Measurements from ENCODE around the gene TMEM225B. TPM values are rescaled to one million over a fixed set of nuclear protein-coding genes. Genes with fewer than 3 reads are reported as not detected.
A peak's percentile ranks its signal among the peaks of the same experiment; 100 is the strongest.

Gene TMEM225B
- total RNA-seq, 4 donors from 2014 or later: 0.23 to 0.57 TPM; not detected in 2

DNA sequence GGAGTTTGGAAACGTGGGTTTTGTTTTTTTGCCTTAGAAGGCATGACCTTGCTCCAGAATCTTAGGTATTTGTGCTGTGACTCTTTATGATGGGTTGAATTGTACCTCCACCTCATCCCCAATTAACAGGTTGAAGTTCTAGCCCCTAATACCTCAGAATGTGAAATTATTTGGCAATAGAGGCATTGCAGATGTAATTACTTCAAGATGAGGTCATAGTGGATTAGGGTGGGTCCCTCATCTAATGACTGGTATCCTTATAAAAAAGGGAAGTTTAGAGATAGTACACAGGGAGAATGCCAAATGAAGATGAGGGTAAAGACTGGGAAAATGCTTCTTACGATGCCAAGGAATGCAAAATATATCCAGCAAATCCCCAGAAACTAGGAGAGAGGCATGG, 43.1 kb upstream of the TMEM225B start:
- no peak for DNase-seq
- intact Hi-C loops (cut with DNase I): no loop called here
- Histone ChIP-seq H3K4me1 (peaks cover 18 to 43% (median 26%) of the 10 kb centered on the region in 3 donors), H3K4me3 (no peak overlapping the region), H3K9me3 (no peaks in the 10 kb centered on the region), H3K27me3 (no peaks in the 10 kb centered on the region), H3K27ac (no peak overlapping the region), H3K36me3 (peaks cover 0 to 22% (median 0%) of the 10 kb centered on the region in 3 donors)
- TF ChIP-seq, protein P1, sequence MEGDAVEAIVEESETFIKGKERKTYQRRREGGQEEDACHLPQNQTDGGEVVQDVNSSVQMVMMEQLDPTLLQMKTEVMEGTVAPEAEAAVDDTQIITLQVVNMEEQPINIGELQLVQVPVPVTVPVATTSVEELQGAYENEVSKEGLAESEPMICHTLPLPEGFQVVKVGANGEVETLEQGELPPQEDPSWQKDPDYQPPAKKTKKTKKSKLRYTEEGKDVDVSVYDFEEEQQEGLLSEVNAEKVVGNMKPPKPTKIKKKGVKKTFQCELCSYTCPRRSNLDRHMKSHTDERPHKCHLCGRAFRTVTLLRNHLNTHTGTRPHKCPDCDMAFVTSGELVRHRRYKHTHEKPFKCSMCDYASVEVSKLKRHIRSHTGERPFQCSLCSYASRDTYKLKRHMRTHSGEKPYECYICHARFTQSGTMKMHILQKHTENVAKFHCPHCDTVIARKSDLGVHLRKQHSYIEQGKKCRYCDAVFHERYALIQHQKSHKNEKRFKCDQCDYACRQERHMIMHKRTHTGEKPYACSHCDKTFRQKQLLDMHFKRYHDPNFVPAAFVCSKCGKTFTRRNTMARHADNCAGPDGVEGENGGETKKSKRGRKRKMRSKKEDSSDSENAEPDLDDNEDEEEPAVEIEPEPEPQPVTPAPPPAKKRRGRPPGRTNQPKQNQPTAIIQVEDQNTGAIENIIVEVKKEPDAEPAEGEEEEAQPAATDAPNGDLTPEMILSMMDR (IDR thresholded peaks at IDR 0.05): no peak
- no peak for TF ChIP-seq POLR2A (IDR thresholded peaks at IDR 0.05)
- 67 to 73% methylated on average over 2 of the region's 2 CpGs for WGBS, 2 donors

DNA sequence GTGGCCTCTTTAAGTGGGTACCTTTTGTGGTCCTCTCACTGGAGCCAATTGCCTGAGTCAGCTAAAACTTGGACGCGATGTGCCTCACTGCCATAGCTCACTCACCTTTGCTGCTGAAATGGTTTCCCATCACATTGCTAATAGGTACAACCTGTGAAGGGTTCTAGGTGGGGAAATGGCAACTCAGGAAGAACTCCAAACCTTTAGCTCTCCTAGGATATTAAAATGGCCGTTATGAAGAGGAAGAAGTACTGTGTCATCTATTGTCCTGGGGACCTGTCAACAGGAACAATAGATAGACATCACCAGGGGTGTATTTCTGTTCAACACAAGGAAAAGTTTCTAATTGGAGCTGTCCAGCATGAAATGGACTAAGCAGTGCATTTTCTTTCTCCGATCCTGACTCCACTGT, 40.9 kb upstream of the TMEM225B start:
- H3K27ac ChIP-seq: peak overlapping the region; percentile 96 to 99 (median 98)
- peaks cover 29 to 53% (median 38%) of the 10 kb centered on the region in 3 donors for H3K4me1 ChIP-seq
- peak overlapping the region; percentile 75 to 91 (median 82) for H3K4me3 ChIP-seq
- H3K36me3 ChIP-seq: peaks cover 0 to 44% (median 5%) of the 10 kb centered on the region in 3 donors
- no peaks in the 10 kb centered on the region for H3K27me3 ChIP-seq
- WGBS, 2 donors: 62 to 73% methylated on average over 4 of the region's 4 CpGs
- no peaks in the 10 kb centered on the region for H3K9me3 ChIP-seq
- TF ChIP-seq, protein P1 (IDR thresholded peaks at IDR 0.05): no peak
- TF ChIP-seq POLR2A (IDR thresholded peaks at IDR 0.05): no peak
- intact Hi-C loops (cut with DNase I): no loop called here
- DNase-seq: no peak

DNA sequence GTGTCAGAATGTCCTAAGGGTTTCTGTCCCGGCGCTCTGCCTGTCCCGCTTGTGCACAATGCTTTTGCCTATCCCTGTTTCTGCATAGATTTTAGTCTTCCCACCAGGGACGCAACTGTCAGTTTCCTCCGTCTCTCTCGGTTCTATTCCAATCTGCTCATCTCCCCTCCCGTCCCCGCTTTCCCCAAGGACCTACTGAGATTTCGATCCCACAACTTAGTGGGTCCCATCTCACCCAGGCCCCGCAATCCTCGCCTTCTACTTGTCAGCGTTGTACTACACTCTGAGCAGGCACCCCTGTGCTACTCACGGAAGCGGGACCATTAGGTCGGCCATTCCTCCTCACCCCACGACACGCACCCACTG, 40.1 kb upstream of the TMEM225B start:
- peaks cover 0 to 52% (median 10%) of the 10 kb centered on the region in 3 donors for H3K36me3 ChIP-seq
- H3K9me3 ChIP-seq: no peaks in the 10 kb centered on the region
- no peaks in the 10 kb centered on the region for H3K27me3 ChIP-seq
- peaks cover 36 to 54% (median 38%) of the 10 kb centered on the region in 3 donors for H3K4me1 ChIP-seq
- peak overlapping the region; percentile 75 to 91 (median 82) for H3K4me3 ChIP-seq
- no peak for TF ChIP-seq POLR2A (IDR thresholded peaks at IDR 0.05)
- TF ChIP-seq, protein P1 (IDR thresholded peaks at IDR 0.05): no peak
- DNase-seq: no peak
- H3K27ac ChIP-seq: peak overlapping the region; percentile 96 to 99 (median 98)
- 1 to 3% methylated on average over 12 to 16 of the region's 17 CpGs for WGBS, 2 donors
- intact Hi-C loops (cut with DNase I): no loop called here

DNA sequence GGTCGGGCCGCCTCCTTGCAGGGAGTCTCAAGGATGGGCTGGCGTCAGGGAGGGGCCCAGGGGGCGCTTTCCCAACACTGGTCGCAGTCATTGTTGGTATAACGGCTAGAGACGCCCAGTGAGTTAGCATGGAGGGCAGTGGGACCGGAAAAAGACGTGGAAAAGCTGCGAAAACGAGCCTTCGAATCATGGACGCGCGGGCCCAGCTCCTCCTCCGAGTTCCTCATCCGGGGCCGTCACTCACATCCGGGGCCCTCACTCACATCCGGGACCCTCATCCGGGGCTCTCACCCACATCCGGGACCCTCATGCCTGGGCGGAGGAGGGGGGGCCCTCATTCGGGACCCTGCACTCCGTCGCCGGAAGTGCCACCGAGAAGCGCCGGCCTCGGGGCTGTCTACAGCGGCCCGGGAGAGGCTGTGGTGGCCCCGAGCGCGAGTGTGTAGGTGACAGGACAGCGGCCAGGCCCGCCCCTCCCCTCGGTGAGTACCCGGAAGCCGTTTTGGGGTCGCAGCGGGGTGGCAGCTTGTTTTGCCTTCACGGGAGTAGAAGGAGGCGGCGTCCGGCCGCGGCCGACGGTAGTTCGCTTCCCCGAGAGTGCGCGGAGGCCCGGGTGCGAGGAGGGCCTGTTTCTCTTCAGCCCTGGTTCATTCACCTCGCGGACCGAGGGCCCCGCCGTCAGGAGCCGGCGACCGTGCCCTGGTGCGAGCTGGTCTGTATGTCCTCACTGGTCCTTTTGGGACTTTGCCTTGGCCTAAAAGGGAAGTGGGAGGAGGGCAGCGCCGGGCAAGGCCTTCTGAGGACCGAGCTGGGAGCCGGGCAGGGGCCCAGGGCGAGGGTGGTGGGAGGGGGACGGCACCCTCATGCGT, 39.5 kb upstream of the TMEM225B start, which contains the start of gene ZNF655:
Gene ZNF655 (plus strand): TSS at position 337 of the 869 bp plus-strand sequence. CDS start 1,918 bp downstream, outside the sequence.
- Histone ChIP-seq H3K9me3 (no peaks in the 10 kb centered on the region), H3K36me3 (peaks cover 0 to 58% (median 13%) of the 10 kb centered on the region in 3 donors), H3K4me3 (peak within 1 kb of the TSS; percentile 75 to 91 (median 82)), H3K27me3 (no peaks in the 10 kb centered on the region), H3K4me1 (peaks cover 38 to 60% (median 41%) of the 10 kb centered on the region in 3 donors), H3K27ac (peak within 1 kb of the TSS; percentile 96 to 99 (median 98))
- intact Hi-C loops (cut with DNase I): no loop called here
- peak; percentile 62 for DNase-seq
- WGBS, 2 donors: 0% methylated on average over 8 of the region's 73 CpGs; no CpG with 5 or more reads in 1 of the 2 donors
- peak in 3 of 4 donors; percentile 54 to 81 (median 75) for TF ChIP-seq POLR2A (IDR thresholded peaks at IDR 0.05)
- TF ChIP-seq, protein P1 (IDR thresholded peaks at IDR 0.05): peak in 1 of 6 experiments; percentile 13
